ENCODE results near the gene YTHDF1. TPM values are rescaled to one million over a fixed set of nuclear protein-coding genes. Genes with fewer than 3 reads are reported as not detected.
A peak's percentile ranks its signal among the peaks of the same experiment; 100 is the strongest.

YTHDF1 gene
- total RNA-seq, 1 donor from 2014 or later = 24.3 TPM

GRCh38 chr20:63216849-63217471, 1.0 kb upstream of the YTHDF1 start:
- ATAC-seq (no peak), DNase-seq (peak; percentile 15)
- intact Hi-C loops (cut with micrococcal nuclease) = no loop called here

GRCh38 chr20:63215101-63216040, 560 bp downstream of the YTHDF1 start:
- intact Hi-C loops (cut with micrococcal nuclease) = no loop called here
- DNase-seq (peak; percentile 27), ATAC-seq (no peak)

DNA sequence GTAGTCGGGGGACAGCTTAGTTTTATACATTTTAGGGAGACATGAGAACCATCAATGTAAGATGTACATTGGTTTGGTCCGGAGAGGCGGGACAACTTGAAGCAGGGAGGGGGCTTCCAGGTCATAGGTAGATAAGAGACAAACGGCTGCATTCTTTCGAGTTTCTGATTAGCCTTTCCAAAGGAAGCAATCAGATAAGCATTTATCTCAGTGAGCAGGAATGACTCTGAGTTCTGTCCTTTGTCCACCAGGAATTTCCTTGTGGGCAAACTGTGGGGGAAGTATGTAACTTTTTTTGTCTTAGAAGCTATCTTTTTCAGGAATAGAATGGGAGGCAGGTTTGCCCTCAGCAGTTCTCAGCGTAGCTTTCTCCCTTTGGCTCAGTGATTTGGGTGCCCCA, 1.4 kb downstream of the YTHDF1 start:
- no peak for DNase-seq

DNA sequence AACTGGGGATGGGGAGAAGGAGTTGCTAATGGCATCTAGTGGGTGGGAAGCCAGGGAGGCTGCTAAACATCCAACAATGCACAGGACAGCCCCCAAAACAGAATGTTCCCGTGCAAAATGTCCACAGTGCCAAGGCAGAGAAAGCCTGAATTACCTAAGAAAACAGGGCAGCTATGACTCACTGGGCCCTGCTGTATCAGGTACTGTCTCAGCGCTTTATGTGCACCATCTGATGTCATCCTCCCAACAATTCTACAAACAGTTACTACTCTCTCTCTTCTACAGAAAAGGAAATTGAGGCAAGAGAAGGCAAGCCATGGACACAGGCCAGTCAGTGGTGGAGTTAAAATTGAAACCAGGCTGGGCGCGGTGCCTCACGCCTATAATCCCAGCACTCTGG, 3.1 kb downstream of the YTHDF1 start:
- DNase-seq (no peak), ATAC-seq (no peak)
- intact Hi-C loops (cut with micrococcal nuclease) = no loop called here

More for the DNA sequence above, 1.4 kb downstream of the YTHDF1 start:
- ATAC-seq = no peak
- intact Hi-C loops (cut with micrococcal nuclease) = no loop called here

- intact Hi-C loops (cut with micrococcal nuclease) = no loop called here
- ATAC-seq = no peak
These were observed 3.6 kb downstream of the YTHDF1 start for GRCh38 chr20:63212393-63212730.

GRCh38 chr20:63210011-63210605, 5.8 kb downstream of the YTHDF1 start:
- intact Hi-C loops (cut with micrococcal nuclease) = no loop called here
- ATAC-seq (no peak), DNase-seq (no peak)

More at GRCh38 chr20:63212393-63212730, 3.6 kb downstream of the YTHDF1 start:
- DNase-seq = no peak

DNA sequence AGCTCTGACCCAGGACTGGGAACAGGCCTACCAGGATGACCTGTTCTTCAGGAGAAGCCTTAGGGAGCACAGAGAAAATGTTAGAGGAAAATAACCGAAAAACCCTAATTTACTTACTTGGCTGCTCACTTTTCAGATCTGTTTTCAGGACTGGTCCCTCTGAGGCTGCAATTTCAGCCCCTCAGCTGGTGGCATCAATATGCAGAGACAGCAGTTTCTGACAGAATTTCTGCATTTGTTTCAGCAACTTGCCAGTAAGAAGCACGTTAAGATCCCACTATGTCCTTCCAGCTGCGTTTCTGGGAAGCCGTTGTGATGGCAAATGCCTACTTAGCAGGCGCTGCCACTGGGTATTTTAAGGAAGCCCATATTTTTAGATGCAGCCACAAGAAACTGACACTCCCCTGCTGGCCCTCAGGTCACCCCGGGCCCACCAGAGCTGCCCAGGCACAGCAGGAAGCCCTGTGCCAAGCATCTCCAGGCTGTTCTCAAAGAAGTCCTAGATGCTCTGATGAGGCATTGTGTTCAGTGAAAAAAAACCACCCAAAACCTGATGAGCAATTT, 7.5 kb downstream of the YTHDF1 start:
- ATAC-seq (peak; percentile 16), DNase-seq (peak; percentile 37)
- intact Hi-C loops (cut with micrococcal nuclease) = no loop called here

GRCh38 chr20:63206878-63207277, 9.1 kb downstream of the YTHDF1 start:
- intact Hi-C loops (cut with micrococcal nuclease) = no loop called here
- ATAC-seq (no peak), DNase-seq (peak; percentile 30)

DNA sequence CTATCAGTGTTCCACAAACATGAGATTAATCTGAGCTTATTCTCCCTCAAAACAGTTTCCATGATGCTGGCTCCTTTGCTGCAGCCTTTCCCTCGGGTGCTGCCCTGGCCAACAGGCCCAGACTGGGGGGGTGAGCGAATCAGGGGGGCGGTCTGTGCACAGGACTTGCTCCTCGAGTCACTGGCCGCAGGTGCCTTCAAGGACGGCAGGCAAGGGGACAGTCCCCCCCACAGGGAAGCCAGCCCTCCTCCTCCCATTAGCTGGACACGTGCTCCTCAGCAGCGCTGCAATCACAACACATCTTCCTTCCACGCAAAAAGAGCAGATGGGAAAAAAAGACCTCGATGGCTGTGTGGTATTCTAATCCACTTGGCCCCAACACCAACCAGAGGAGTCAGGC, 10.0 kb downstream of the YTHDF1 start:
- DNase-seq = no peak
- no peak for ATAC-seq
- intact Hi-C loops (cut with micrococcal nuclease) = no loop called here

DNA sequence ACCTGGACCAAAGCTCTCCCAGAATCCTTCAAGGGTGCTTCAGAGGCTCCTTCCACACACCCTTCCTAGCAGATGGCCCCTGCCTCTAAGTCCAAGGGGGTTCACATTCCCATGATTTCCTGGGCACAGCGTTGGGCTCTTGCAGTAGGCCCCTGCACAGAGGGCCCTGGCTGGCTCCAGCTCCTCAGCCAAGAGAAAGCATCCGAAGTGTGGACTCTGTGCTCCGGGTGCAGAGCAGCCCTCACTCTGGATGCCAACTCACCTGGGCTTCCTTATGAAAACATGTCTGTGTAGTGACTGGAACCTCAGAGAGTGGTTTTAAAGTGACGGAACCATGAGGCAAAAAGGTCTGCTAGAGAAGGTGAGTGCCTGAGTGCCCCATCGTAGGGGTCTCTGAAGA, 11.6 kb downstream of the YTHDF1 start:
- intact Hi-C loops (cut with micrococcal nuclease) = no loop called here
- no peak for ATAC-seq
- DNase-seq = no peak

- intact Hi-C loops (cut with micrococcal nuclease) = no loop called here
- no peak for ATAC-seq
- no peak for DNase-seq
These were observed 13.0 kb downstream of the YTHDF1 start for GRCh38 chr20:63202811-63203526.

DNA sequence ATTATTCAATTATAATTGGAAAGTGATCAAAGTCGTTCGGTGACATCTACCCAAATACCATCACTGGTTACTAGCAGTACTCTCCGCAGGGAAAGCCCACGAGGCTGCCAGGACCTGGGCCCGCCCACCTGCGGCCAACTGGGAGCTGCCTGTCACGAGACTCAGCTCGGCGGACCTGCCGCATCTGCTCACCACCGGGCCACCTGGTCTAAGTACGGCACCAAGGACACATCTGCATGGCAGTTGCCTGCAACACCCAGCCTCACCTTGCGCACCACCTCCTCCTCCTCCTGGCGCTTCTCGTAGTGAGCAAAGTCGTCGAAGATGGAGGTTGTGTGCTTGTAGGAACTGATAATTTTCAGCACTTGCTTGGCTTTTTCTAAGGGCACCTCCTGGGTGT, 13.9 kb downstream of the YTHDF1 start:
- DNase-seq (no peak), ATAC-seq (no peak)
- intact Hi-C loops (cut with micrococcal nuclease) = no loop called here

- intact Hi-C loops (cut with micrococcal nuclease) = no loop called here
- ATAC-seq = no peak
- DNase-seq = no peak
These were observed 17.3 kb downstream of the YTHDF1 start for GRCh38 chr20:63198606-63199005.

DNA sequence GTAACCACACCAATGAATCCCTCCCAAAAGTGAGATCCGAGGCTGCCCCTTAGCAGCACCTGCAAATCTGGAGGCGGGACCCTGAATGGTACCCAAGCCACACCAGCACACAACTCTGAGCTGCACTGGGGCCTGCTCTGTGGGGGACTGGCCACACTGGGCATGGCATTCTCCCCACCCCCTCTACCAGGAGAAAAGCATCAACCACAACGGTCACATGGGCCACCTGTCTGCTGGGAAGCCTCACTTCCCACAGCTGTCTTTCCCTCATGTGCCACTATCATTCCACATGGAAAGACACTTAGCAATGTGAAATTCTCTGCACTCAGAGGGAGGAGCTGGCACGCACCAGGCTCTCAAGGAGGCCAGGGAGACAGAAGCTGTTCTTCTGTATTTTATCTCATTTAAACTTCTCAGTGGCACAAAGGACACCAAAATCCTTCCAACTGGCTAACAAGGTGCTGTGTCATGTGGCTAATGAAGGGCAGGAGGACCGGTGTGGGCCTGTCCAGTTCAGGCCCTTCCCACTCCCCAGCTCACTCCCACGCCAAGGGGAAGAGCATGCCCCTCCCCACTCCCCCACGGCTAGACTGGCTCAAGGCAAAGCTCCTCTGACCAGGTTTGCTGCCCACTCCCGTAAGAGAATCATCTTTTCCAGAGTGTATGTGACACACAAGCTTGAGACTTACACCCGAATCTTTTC, 19.0 kb downstream of the YTHDF1 start:
- intact Hi-C loops (cut with micrococcal nuclease) = no loop called here
- DNase-seq = no peak
- peak; percentile 37 for ATAC-seq

DNA sequence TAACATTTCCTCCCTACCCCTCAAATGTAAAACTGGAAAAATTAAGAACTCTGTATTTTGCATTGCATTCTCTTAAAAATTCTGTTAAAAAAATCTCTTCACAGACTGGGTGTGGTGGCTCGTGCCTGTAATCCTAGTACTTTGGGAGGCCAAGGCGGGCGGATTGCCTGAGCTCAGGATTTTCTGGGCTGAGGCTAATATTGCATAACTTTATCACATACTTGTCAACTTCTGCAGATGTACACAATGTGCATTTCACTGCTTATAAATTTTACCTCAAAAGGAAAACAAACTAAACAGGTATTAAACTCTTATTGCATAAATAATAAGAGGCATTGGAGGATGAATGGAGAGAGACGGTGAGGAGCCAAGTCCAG, 21.1 kb downstream of the YTHDF1 start:
- intact Hi-C loops (cut with micrococcal nuclease) = no loop called here
- DNase-seq = no peak
- ATAC-seq = no peak

- ATAC-seq = no peak
- no peak for DNase-seq
- intact Hi-C loops (cut with micrococcal nuclease) = no loop called here
These were observed 21.7 kb downstream of the YTHDF1 start for GRCh38 chr20:63194007-63194796.

GRCh38 chr20:63192721-63193120, 23.2 kb downstream of the YTHDF1 start:
- ATAC-seq = no peak
- intact Hi-C loops (cut with micrococcal nuclease) = no loop called here
- DNase-seq = peak; percentile 20

GRCh38 chr20:63191400-63191799, 24.5 kb downstream of the YTHDF1 start:
- intact Hi-C loops (cut with micrococcal nuclease) = no loop called here
- ATAC-seq (peak; percentile 18), DNase-seq (peak; percentile 50)
